ENCODE results near the gene ENPP3.

DNA sequence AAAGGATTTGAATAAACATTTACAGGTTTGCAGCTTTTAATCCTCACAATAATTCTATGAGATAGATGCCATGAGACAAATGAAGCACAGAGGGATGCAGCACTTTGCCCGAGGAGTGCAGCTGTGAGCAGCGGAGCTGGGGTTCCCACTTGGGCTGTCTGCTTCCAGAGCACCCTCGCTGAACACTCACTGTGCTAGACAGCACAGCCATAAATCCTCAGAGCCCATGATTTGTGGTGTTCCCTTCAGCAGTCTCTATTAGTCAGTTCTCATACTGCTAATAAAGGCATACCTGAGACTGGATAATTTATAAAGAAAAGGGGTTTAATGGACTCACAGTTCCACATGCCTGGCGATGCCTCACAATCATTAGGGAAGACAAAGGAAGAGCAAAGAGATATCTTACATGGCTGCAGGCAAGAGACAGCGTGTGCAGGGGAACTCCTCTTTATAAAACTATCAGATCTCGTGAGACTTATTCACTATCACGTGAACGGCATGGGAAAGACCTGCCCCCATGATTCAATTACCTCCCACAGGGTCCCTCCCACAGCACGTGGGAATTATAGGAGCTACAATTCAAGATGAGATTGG is 99.0 kb downstream of the ENPP3 start:
- TF ChIP-seq POLR2A (IDR thresholded peaks at IDR 0.05; ENCODE audit: low read length) (no peak), GATA1 (IDR thresholded peaks at IDR 0.05; ENCODE audit: low read depth, low read length) (no peak)
